GM23248 (cell line): ENCODE measurements around the gene AMPH.

ENCODE experiments used
- EZH2 ChIP-seq: fragments of 200-600 bp; sonication (generic); IDR thresholded peaks from 2 replicates; pipeline ENCODE4 v1.6.1; 2018; ENCODE audit warnings: antibody characterized with exemption, mild to moderate bottlenecking; ENCODE audit not compliant: insufficient read depth, poor library complexity, severe bottlenecking
- EZH2phosphoT487 ChIP-seq: fragments of 200-600 bp; sonication (generic); IDR thresholded peaks from 2 replicates; pipeline ENCODE4 v1.6.1; 2018; ENCODE audit warnings: antibody characterized with exemption, moderate library complexity, mild to moderate bottlenecking, low read depth; ENCODE audit not compliant: insufficient read depth

DNA sequence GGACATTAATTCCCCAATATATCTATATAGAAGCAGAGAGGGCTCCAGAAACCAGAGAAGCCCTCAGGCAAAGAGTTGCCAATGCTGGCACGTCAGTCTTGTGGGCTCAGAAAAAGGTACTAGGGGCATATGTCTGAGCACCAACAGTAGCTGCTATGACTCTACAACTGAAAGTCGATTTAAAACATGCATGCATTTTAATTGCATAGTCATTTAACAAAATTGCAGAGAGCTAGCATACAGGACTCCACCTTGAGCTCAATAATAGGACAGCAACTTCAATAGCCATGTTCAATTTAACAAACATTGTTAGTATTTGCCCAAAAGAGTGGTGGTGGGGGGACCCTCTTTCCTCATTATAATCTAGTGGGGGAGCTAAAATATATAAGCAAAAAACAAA lies 126.5 kb downstream of the AMPH start:
- TF ChIP-seq EZH2, result no peak
- no peak for TF ChIP-seq EZH2phosphoT487
